GM13976 (cell line): ENCODE measurements around the gene TMEM131.
"Not testable (repeated sequence)": the region's sequence is repeated elsewhere in the genome, so short reads cannot be mapped to it uniquely, and the experiment has no call there.

Experiments
- DNase-seq: peaks from one replicate; pipeline ENCODE4 v3.0.0; 2012; ENCODE audit warnings: low spot score
- CTCF ChIP-seq: IDR thresholded peaks from 2 replicates; pipeline ENCODE4 v1.5.1; 2012; ENCODE audit warnings: borderline replicate concordance, mild to moderate bottlenecking; ENCODE audit not compliant: insufficient read depth; ENCODE audit errors: extremely low read depth, missing control alignments, control extremely low read depth
- in situ Hi-C: fragments of 300-500 bp; cut with MboI; formaldehyde crosslinking; loops from one replicate; pipeline ENCODE4 v1.12.0; 2022; ENCODE audit warnings: low sequenced_read_pairs, mixed read lengths, inconsistent platforms; ENCODE audit not compliant: unreplicated experiment

Gene TMEM131

DNA sequence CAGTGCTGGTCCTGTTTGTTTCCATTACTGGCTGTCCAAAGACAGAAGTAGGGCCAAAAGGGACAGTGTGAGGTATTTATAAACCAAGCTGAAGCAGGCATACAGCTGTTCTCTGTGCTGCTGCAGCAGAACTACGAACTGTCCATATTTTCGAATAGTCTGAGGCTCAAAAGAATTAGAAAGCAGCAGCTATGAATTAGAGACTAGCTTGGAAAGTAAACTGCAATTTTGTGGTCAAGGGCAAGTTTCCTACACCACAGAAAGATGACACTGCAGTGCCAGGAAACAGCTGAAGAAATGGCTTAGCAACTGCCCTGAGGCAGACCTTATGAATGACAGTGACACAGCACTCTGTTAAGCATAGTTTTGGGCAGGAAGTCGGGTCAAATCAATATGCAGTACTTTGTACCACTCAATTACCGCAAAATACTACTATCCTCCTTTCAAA, 125.3 kb downstream of the TMEM131 start:
- peak; percentile 71 for DNase-seq
- TF ChIP-seq CTCF = peak; percentile 17
- in situ Hi-C loops = no loop called here

DNA sequence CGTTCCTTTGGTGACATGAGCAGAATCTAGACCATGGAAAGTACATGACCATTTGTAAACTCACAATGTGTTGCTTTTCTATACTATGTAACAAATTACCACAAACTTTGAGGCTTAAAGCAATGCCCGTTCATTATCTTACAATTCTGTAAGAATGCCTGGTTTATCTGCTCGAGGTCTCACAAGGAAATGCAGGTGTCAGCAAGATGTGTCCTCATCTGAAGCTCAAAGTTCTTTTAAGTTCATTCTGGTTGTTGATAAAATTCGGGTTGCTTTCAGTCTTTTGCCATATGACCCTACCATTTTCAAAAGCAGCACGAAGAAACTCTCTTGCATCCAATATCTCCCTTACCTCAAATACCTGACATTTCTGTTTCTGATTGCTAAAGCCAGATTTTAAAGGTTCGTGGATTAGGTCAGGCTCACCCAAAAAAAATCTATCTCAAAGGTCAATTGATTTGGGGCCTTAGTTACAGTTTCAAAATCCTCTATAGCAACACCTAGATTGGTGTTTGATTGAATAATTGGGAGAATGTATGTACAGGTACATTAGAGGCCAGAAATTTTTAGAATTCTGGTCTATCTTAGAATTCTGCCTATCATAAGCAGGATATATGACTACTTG, 125.9 kb downstream of the TMEM131 start:
- in situ Hi-C loops = no loop called here
- no peak for DNase-seq
- TF ChIP-seq CTCF = no peak

GRCh38 chr2:97868986-97869721, 126.6 kb downstream of the TMEM131 start:
- no peak for DNase-seq
- in situ Hi-C loops = no loop called here
- no peak for TF ChIP-seq CTCF

DNA sequence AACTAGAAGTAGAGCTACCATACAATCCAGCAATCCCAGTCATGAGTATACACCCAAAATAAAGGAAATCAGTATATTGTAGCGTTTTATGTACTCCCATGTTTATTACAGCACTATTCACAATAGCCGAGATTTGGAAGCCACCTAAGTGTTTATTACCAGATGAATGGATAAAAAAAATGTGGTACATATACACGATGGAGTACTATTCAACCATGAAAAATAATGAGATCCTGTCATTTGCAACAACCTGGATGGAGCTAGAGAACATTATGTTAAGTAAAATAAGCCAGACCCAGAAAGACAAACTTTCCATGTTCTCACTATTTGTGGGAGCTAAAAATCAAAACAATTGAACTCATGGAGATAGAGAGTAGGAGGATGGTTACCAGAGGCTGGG, 131.9 kb downstream of the TMEM131 start:
- in situ Hi-C loops = no loop called here
- DNase-seq = no peak
- TF ChIP-seq CTCF = no peak

- no peak for TF ChIP-seq CTCF
- in situ Hi-C loops = no loop called here
- DNase-seq = no peak
These were observed 134.6 kb downstream of the TMEM131 start for GRCh38 chr2:97861177-97861576.

GRCh38 chr2:97858442-97858841, 137.3 kb downstream of the TMEM131 start:
- in situ Hi-C loops = no loop called here
- no peak for TF ChIP-seq CTCF
- DNase-seq = no peak

DNA sequence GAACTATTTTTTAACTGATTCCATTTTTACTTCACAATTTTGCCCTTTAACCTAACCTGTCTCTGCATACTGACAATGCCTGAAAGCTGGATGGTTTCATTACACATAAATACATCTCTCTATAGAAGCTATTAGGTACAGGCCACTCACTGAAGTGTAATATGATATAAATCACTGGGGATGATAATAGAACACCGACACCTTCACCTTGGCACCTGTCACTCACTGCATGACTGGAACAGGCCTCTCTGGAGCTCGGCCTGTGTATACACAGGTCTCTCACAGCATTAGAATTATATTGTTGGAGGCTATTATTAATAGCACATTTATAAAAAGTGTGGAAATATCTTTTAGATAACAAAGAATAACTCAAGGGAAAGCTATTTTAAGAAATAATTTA, 138.2 kb downstream of the TMEM131 start:
- no peak for DNase-seq
- TF ChIP-seq CTCF = no peak
- in situ Hi-C loops = no loop called here

- DNase-seq, in situ Hi-C loops: not testable (repeated sequence)
These were observed 142.7 kb downstream of the TMEM131 start for GRCh38 chr2:97853057-97853456.
